GM18868 (cell line): ENCODE results near the gene CPNE9.

Experiments
- ATAC-seq: cut with Tn5 transposase; IDR thresholded peaks from one replicate; pipeline ENCODE4 v1.9.1; 2021; ENCODE audit warnings: mild to moderate bottlenecking, moderate library complexity; ENCODE audit not compliant: unreplicated experiment

CPNE9 gene

GRCh38 chr3:9776896-9777693, 73.5 kb downstream of the CPNE9 start:
- ATAC-seq: no peak

GRCh38 chr3:9777694-9778021, 74.0 kb downstream of the CPNE9 start:
- ATAC-seq: no peak

GRCh38 chr3:9778143-9779074, 74.8 kb downstream of the CPNE9 start:
- ATAC-seq: no peak

DNA sequence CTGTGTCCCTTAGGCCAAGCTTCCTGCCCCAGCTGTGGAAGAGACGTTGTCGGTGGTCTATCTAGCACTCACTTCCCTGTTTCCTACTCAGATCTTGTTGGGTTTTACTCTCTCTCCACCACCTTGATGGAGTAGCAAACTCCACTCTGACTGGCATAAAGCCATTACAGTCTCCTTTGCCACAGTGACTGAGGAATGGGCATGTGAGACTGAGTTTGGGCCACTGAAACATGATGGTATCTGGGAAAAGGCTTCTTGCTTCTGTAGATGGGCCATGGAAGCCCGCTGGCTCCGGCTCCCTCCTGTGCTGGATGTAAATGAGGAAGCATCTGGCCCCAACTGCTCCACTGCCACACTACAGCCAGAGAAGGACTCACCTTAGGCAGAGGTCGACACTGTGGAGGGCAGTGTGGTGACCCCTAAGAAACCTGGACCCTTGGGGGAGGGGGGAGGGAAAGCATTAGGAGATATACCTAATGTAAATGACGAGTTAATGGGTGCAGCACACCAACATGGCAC, 75.5 kb downstream of the CPNE9 start:
- no peak for ATAC-seq
